Measurements from ENCODE around the gene PIBF1. TPM values are rescaled to one million over a fixed set of nuclear protein-coding genes. Genes with fewer than 3 reads are reported as not detected.

The PIBF1 gene
- total and polyA plus RNA-seq, 2 donors: 12.9 to 74.2 TPM

DNA sequence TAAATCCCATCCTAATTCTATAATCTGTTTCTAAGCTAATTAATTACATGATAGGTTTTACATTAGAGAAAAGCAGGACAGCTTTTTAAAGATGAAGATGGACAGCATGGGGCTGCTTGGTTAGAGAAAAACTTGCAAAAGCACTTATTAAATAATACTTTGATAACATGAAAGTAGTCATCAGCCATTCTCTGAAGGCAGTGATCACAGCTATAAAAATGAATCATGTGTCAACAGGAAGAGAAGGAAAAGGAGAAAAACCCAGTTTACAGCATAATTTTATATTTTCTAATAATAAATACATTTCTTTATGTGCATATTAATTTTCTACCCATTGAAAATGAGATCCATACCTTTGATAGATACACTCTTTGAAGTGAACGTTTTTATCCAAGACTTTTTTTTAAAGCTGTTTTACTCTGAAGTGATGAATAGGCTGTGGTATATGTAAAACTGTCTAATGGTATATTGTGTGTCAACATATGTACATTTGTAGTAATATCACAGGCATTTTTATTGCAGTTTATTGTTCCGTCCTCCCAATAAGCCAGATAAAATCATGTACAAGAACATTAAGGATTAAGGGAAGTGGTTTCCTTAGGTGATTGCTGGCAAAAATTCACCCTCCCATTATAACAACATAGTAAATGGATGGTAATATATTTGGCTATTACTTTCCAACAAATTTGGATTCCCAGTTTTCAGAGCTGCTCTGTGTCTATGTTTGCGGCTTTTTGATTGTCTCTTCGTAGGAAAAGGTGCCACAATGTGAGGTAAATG is 275.5 kb downstream of the PIBF1 start:
- 63% methylated on average over 4 of the region's 4 CpGs for WGBS

DNA sequence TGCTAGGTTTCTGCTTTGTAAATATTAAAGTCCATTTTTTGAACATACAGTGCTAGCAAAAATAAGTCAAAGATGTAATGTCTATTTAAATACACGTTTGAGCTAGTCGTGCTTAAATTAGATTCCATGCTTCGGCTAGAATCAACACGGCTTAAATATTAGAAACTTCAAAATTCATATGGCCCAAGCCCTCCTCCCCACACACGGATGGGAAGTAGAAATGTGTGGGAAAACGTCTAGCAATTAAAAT is 276.1 kb downstream of the PIBF1 start:
- H3K36me3 ChIP-seq (ENCODE audit: insufficient read depth): peaks cover 2% of the 10 kb centered on the region
- no peak overlapping the region for H3K27ac ChIP-seq (ENCODE audit: low read depth)
- 17% methylated on average over 6 of the region's 6 CpGs for WGBS

More for the DNA sequence above, 275.5 kb downstream of the PIBF1 start:
- peak overlapping the region; percentile 95 for H3K4me3 ChIP-seq (ENCODE audit: low read depth, low read length)
- no peak for DNase-seq (ENCODE audit: extremely low spot score)
- no peak overlapping the region for H3K27ac ChIP-seq (ENCODE audit: low read depth)
- no peaks in the 10 kb centered on the region for H3K4me1 ChIP-seq (ENCODE audit: insufficient read depth)
- peaks cover 2% of the 10 kb centered on the region for H3K36me3 ChIP-seq (ENCODE audit: insufficient read depth)

DNA sequence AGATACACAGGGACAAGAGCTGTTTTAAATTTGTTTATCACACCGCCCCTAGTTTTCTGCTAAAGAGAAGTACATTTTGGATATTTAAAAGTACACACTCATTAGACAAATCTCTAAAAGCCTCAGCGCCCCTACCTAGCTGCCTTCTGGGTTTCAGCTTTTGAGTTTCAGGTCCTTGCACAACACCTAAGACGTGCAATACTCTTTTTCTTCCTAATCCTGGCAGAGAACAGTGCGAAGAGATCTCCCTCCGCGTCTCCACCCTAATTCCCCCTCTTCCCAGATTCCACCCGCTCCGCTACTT is 276.5 kb downstream of the PIBF1 start:
- 2% methylated on average over 8 of the region's 8 CpGs for WGBS
- no peak overlapping the region for H3K27ac ChIP-seq (ENCODE audit: low read depth)

More for the DNA sequence above, 276.1 kb downstream of the PIBF1 start:
- Histone ChIP-seq H3K4me3 (ENCODE audit: low read depth, low read length) (peak overlapping the region; percentile 95), H3K4me1 (ENCODE audit: insufficient read depth) (no peaks in the 10 kb centered on the region)
- DNase-seq (ENCODE audit: extremely low spot score): no peak

DNA sequence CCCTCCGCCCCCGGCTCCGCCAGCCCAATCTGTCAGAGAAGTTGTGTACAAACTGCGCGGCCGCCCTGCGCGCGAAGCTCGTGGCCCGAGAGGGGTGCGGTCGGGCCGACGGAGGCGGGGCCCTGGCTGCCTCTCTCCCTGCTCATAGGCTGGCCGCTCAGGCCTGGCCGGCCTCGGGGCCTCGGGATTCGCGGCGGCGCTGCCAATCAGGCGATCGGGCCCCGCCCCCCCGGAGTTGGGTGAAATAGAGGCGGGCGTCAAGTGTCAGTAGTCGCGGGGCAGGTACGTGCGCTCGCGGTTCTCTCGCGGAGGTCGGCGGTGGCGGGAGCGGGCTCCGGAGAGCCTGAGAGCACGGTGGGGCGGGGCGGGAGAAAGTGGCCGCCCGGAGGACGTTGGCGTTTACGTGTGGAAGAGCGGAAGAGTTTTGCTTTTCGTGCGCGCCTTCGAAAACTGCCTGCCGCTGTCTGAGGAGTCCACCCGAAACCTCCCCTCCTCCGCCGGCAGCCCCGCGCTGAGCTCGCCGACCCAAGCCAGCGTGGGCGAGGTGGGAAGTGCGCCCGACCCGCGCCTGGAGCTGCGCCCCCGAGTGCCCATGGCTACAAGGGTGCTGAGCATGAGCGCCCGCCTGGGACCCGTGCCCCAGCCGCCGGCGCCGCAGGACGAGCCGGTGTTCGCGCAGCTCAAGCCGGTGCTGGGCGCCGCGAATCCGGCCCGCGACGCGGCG is 277.0 kb downstream of the PIBF1 start, which contains the start of gene KLF5:
Gene KLF5 (plus strand): TSS at position 270 of the 724 bp plus-strand sequence. CDS start 323 bp downstream, at position 593.
- peak within 1 kb of the TSS; percentile 95 for H3K4me3 ChIP-seq (ENCODE audit: low read depth, low read length)
- WGBS: under 1% methylated on average over 93 of the region's 93 CpGs
- H3K27ac ChIP-seq (ENCODE audit: low read depth): peak within 1 kb of the TSS; percentile 86
- no peaks in the 10 kb centered on the region for H3K4me1 ChIP-seq (ENCODE audit: insufficient read depth)
- H3K36me3 ChIP-seq (ENCODE audit: insufficient read depth): peaks cover 2% of the 10 kb centered on the region
- peak; percentile 81 for DNase-seq (ENCODE audit: extremely low spot score)

More for the DNA sequence above, 276.5 kb downstream of the PIBF1 start:
- peaks cover 2% of the 10 kb centered on the region for H3K36me3 ChIP-seq (ENCODE audit: insufficient read depth)
- peak overlapping the region; percentile 95 for H3K4me3 ChIP-seq (ENCODE audit: low read depth, low read length)
- no peaks in the 10 kb centered on the region for H3K4me1 ChIP-seq (ENCODE audit: insufficient read depth)
- no peak for DNase-seq (ENCODE audit: extremely low spot score)

DNA sequence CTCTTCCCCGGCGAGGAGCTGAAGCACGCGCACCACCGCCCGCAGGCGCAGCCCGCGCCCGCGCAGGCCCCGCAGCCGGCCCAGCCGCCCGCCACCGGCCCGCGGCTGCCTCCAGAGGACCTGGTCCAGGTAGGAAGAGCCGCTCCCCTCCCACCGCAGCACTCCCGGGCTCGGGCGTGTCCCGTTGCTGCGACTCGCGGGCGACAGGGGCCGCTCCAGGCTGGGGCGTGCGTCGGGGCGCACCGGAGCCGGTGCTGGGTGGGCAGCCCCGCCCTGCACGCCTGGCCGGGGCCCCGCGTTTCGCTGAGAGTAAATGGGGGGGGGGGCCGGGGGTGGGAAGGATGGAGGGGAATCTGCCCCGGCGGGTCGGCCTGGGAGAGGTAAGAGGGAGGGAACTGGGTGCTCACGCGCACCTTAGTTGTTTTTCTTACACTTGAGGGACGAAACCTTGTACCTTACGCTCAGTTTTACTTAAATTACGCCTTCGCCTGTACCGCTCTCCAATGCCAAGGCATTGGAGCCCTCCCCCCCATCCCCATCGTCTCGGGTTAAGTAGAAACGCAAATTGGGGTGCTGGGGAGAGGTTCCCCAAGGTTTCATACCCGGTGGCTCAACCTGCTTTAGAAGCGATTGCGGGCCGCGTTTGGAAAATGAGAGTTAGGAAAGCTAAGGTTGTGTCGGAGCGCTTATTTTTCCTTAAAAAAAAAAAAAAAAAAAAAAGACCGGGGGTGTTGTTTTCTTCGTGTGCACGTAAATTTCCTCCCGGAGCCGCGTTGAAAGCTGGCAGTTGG is 277.7 kb downstream of the PIBF1 start:
- Histone ChIP-seq H3K4me1 (ENCODE audit: insufficient read depth) (no peaks in the 10 kb centered on the region), H3K27ac (ENCODE audit: low read depth) (peak overlapping the region; percentile 86), H3K4me3 (ENCODE audit: low read depth, low read length) (peak overlapping the region; percentile 95), H3K36me3 (ENCODE audit: insufficient read depth) (peaks cover 2% of the 10 kb centered on the region)
- DNase-seq (ENCODE audit: extremely low spot score): no peak
- under 1% methylated on average over 68 of the region's 68 CpGs for WGBS

DNA sequence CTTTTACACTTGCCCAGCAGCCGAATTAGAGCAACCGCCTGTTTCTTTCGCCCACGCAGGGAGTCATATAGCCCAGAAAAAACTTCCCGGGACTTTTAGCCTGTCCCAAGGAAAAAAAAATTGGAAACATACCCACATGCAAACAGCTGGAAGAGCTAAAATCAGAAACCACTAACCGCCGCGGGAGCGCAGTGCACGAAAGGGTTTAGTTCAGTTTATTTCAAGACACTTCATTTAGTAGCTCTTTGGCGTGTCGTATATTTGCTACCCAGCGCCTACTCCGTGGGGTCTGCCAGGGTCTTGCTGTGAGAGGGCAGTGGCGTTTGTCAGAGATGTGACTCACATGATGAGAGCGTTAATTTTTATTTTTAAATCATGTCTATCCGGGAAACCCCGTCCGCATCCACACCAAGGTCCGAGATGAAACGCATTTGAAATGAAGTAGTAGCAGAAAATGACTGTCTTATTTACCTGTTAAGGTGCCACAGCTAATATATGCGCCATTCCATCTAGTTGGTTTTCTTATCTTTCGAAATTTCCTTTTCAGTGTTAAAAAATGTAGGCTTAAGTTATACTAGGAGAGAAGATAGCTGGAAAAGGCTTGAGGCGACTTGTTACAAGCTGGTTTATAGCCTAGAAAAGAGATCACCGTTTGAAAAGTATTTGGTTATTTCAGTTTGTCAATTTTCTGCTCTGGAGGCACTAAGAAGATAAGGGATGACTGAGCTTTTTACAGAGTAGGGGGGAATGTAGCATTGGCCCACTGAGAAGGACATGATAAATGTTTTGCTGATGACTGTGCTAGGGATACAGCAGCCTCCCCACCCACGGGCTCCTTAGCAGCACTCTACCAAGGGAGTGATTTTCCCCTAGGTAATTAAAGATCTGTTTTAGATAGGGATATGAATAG is 278.6 kb downstream of the PIBF1 start:
- no peaks in the 10 kb centered on the region for H3K4me1 ChIP-seq (ENCODE audit: insufficient read depth)
- peaks cover 2% of the 10 kb centered on the region for H3K36me3 ChIP-seq (ENCODE audit: insufficient read depth)
- peak overlapping the region; percentile 86 for H3K27ac ChIP-seq (ENCODE audit: low read depth)
- 17% methylated on average over 26 of the region's 26 CpGs for WGBS
- peak overlapping the region; percentile 95 for H3K4me3 ChIP-seq (ENCODE audit: low read depth, low read length)
- DNase-seq (ENCODE audit: extremely low spot score): no peak

DNA sequence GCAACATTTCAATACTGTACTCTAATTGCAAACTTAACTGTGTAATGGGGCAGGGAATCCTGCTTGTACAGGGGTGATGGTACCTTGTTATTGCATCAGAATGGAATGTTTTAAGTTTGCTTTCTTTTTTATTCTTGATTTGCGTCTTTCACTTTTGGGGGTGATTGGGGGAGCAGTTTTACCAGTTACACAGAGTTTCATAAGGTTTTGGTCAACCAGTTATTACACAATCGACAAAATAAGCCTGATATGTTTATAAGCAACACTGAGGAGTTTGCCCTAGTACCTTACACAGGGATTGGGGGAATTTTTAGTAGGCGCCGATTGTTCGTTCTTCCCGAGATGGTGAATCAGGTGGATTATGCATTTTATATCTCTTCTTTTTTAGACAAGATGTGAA is 279.5 kb downstream of the PIBF1 start:
- Histone ChIP-seq H3K4me3 (ENCODE audit: low read depth, low read length) (peak overlapping the region; percentile 37), H3K4me1 (ENCODE audit: insufficient read depth) (no peaks in the 10 kb centered on the region), H3K36me3 (ENCODE audit: insufficient read depth) (peaks cover 2% of the 10 kb centered on the region), H3K27ac (ENCODE audit: low read depth) (peak overlapping the region; percentile 23)
- no peak for DNase-seq (ENCODE audit: extremely low spot score)
- 90% methylated on average over 6 of the region's 6 CpGs for WGBS

DNA sequence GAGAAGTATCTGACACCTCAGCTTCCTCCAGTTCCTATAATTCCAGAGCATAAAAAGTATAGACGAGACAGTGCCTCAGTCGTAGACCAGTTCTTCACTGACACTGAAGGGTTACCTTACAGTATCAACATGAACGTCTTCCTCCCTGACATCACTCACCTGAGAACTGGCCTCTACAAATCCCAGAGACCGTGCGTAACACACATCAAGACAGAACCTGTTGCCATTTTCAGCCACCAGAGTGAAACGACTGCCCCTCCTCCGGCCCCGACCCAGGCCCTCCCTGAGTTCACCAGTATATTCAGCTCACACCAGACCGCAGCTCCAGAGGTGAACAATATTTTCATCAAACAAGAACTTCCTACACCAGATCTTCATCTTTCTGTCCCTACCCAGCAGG is 279.9 kb downstream of the PIBF1 start:
- Histone ChIP-seq H3K36me3 (ENCODE audit: insufficient read depth) (peaks cover 2% of the 10 kb centered on the region), H3K4me3 (ENCODE audit: low read depth, low read length) (peak overlapping the region; percentile 37), H3K27ac (ENCODE audit: low read depth) (no peak overlapping the region), H3K4me1 (ENCODE audit: insufficient read depth) (no peaks in the 10 kb centered on the region)
- DNase-seq (ENCODE audit: extremely low spot score): no peak
- 89% methylated on average over 9 of the region's 9 CpGs for WGBS

DNA sequence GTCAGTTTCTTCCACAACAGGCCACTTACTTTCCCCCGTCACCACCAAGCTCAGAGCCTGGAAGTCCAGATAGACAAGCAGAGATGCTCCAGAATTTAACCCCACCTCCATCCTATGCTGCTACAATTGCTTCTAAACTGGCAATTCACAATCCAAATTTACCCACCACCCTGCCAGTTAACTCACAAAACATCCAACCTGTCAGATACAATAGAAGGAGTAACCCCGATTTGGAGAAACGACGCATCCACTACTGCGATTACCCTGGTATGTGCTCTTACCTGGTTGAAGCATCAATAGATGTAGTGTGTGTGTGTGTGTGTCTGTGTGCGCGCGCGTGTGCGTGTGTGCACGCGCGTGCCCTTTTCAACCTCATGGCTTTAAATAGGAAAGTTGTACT is 280.5 kb downstream of the PIBF1 start:
- H3K27ac ChIP-seq (ENCODE audit: low read depth): no peak overlapping the region
- H3K36me3 ChIP-seq (ENCODE audit: insufficient read depth): peaks cover 2% of the 10 kb centered on the region
- peak overlapping the region; percentile 22 for H3K4me3 ChIP-seq (ENCODE audit: low read depth, low read length)
- H3K4me1 ChIP-seq (ENCODE audit: insufficient read depth): no peaks in the 10 kb centered on the region
- 92% methylated on average over 13 of the region's 13 CpGs for WGBS
- no peak for DNase-seq (ENCODE audit: extremely low spot score)

DNA sequence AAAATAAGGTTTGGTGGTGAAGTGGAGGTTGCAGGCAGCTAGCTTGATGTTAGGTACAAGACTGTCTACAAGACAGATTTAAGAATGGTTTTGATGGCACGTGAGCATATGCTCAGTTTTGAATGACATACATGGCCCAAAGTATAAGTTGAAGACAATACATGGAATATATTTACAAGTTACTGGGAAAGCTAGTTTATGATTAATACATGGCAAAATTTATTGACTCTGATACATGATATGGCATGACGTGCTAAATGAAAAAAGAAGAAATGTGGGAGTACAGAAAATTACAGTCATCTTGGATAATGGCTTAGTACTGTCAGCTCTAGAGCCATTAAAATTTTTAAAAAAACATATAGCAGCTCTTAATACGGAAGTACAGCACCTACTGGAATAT is 281.2 kb downstream of the PIBF1 start:
- Histone ChIP-seq H3K4me3 (ENCODE audit: low read depth, low read length) (no peak overlapping the region), H3K27ac (ENCODE audit: low read depth) (no peak overlapping the region), H3K36me3 (ENCODE audit: insufficient read depth) (peaks cover 2% of the 10 kb centered on the region), H3K4me1 (ENCODE audit: insufficient read depth) (no peaks in the 10 kb centered on the region)
- no peak for DNase-seq (ENCODE audit: extremely low spot score)
- WGBS: 81% methylated on average over 3 of the region's 3 CpGs

DNA sequence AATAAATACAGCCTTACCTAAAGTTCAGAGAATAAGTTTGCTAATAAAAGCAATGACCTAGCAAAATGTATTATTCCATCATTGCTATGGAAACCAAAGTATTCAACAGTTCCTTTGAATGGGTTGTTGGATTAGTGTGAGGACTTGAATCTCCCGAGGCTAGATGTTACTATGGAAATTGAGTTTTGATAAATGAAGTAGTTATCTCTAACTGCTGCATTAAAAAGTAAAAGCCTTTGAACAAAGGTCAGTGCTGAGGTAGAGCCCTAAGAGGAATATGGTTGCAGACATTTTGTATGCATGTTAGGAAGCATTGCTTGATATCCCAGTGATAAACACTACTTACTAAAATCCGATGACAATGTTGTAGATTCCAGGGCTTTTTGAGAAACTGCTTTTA is 283.1 kb downstream of the PIBF1 start:
- no peak overlapping the region for H3K27ac ChIP-seq (ENCODE audit: low read depth)
- peaks cover 2% of the 10 kb centered on the region for H3K36me3 ChIP-seq (ENCODE audit: insufficient read depth)
- no peaks in the 10 kb centered on the region for H3K4me1 ChIP-seq (ENCODE audit: insufficient read depth)
- H3K4me3 ChIP-seq (ENCODE audit: low read depth, low read length): no peak overlapping the region
- 58% methylated on average over 2 of the region's 2 CpGs for WGBS
- no peak for DNase-seq (ENCODE audit: extremely low spot score)

DNA sequence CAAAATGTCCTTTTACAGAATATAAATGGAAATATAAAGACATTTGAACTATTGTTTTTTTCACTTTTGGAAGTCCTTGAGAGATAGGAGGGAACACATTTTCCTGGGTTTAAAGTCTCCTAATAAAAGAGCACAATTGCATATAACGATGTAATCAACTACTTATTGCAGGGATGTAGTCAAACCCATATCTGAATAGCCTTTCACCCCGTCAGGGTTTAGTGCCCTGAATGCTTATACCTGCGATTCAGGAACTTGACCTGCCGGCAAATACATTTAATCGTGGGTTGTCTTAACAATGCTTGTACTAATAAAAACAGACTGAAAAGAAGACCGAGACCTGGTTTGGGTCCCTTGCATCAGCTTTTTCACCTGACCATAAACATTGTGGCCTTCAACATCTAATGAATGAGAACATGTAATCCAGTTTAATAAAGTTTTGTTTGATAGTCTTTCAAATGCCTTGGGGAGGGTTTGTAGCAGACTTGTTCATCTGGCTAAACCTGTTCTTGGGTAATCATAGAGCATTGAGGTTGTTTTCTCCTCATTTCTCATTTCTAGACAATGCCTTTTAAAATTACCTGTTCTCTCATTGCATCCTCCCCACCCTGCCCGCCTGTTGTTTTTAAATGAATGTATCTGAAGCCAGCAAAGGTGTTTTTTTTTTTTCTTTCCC is 283.9 kb downstream of the PIBF1 start:
- 82% methylated on average over 7 of the region's 7 CpGs for WGBS
- H3K4me1 ChIP-seq (ENCODE audit: insufficient read depth): no peaks in the 10 kb centered on the region
- peaks cover 2% of the 10 kb centered on the region for H3K36me3 ChIP-seq (ENCODE audit: insufficient read depth)
- DNase-seq (ENCODE audit: extremely low spot score): no peak
- H3K4me3 ChIP-seq (ENCODE audit: low read depth, low read length): no peak overlapping the region
- H3K27ac ChIP-seq (ENCODE audit: low read depth): no peak overlapping the region
